K562 (cell line): ENCODE data around the gene MYOM1. TPM values are rescaled to one million over a fixed set of nuclear protein-coding genes. Genes with fewer than 3 reads are reported as not detected.

Experiments used
- CBX2 ChIP-seq: fragments of 200-600 bp; sonication (generic); IDR thresholded peaks from one replicate; pipeline ENCODE4 v1.6.1; 2012; ENCODE audit warnings: mild to moderate bottlenecking, low read length, inconsistent platforms; ENCODE audit not compliant: insufficient read depth, poor library complexity, severe bottlenecking
- ETV5 ChIP-seq: sonication (generic); formaldehyde crosslinking; IDR thresholded peaks from 2 replicates; pipeline ENCODE4 v1.4.0; 2020; ENCODE audit warnings: low read depth, mild to moderate bottlenecking, missing genetic modification reagents
- EZH2 ChIP-seq: IDR thresholded peaks from 2 replicates; pipeline ENCODE4 v1.6.1; 2012; ENCODE audit warnings: low read depth, mild to moderate bottlenecking, inconsistent platforms, low read length, borderline replicate concordance
- FOXJ2 ChIP-seq: fragments of 200-800 bp; sonication (Bioruptor generic); IDR thresholded peaks from 2 replicates; pipeline ENCODE4 v1.6.1; 2016; ENCODE audit warnings: missing genetic modification characterization, missing compliant biosample characterization
- SIRT6 ChIP-seq: IDR thresholded peaks from one replicate; pipeline ENCODE4 v1.6.1; 2012; ENCODE audit warnings: low read depth, mild to moderate bottlenecking, control low read depth, inconsistent platforms, low read length, moderate library complexity
- SMARCA5 ChIP-seq: fragments of 450-650 bp; IDR thresholded peaks from 2 replicates; pipeline ENCODE4 v1.6.1; 2016
- SREBF2 ChIP-seq: sonication (generic); formaldehyde crosslinking; IDR thresholded peaks from 2 replicates; pipeline ENCODE4 v1.4.0; 2020; ENCODE audit warnings: mild to moderate bottlenecking, missing genetic modification reagents
- SRSF3 ChIP-seq: fragments of 200-400 bp; formaldehyde crosslinking; IDR thresholded peaks from 2 replicates; pipeline ENCODE4 v1.6.1; 2016; ENCODE audit warnings: mild to moderate bottlenecking, low read length, moderate library complexity; ENCODE audit not compliant: insufficient read depth
- STAT5B ChIP-seq: fragments of 250-450 bp; sonication (Bioruptor Pico); IDR thresholded peaks from 2 replicates; pipeline ENCODE4 v1.8.0; 2021; ENCODE audit warnings: mild to moderate bottlenecking, inconsistent platforms
- TCF3 ChIP-seq: sonication (generic); formaldehyde crosslinking; IDR thresholded peaks from 2 replicates; pipeline ENCODE4 v1.4.0; 2020; ENCODE audit warnings: mild to moderate bottlenecking, missing genetic modification reagents
- THRA ChIP-seq: fragments of 450-650 bp; IDR thresholded peaks from 2 replicates; pipeline ENCODE4 v1.6.1; 2017; ENCODE audit warnings: mild to moderate bottlenecking, moderate library complexity
- ZC3H11A ChIP-seq: IDR thresholded peaks from 2 replicates; pipeline ENCODE4 v1.6.1; 2012; ENCODE audit warnings: low read depth, low read length, improper control_type of control experiment
- ZNF12 ChIP-seq: sonication (generic); formaldehyde crosslinking; IDR thresholded peaks from 2 replicates; pipeline ENCODE4 v1.4.0; 2020; ENCODE audit warnings: mild to moderate bottlenecking, missing genetic modification reagents
- ZNF263 ChIP-seq: sonication (generic); formaldehyde crosslinking; IDR thresholded peaks from 2 replicates; pipeline ENCODE4 v1.8.0; 2022; ENCODE audit warnings: mild to moderate bottlenecking, missing genetic modification reagents, borderline replicate concordance
- ZNF41 ChIP-seq: fragments of 250-450 bp; sonication (Bioruptor Pico); conservative IDR thresholded peaks from 2 replicates; pipeline ENCODE4 v1.4.0; 2020; ENCODE audit warnings: mild to moderate bottlenecking
- ZNF583 ChIP-seq: fragments of 250-450 bp; sonication (Bioruptor Pico); IDR thresholded peaks from 2 replicates; pipeline ENCODE4 v1.4.0; 2020
- ZNF707 ChIP-seq: fragments of 250-450 bp; sonication (Bioruptor Pico); conservative IDR thresholded peaks from 2 replicates; pipeline ENCODE4 v1.8.0; 2022; ENCODE audit warnings: inconsistent platforms, mild to moderate bottlenecking, moderate library complexity
- polyA plus RNA-seq, 8 experiments: library from polyadenylated mRNA; depleted of rRNA in 4 of 8; stranded (reverse) in 5 of 8; unstranded in 3 of 8; fragments of >200 nt; fragmentation: Nextera tagmentation in 2 of 8; fragmentation: Illumina TruSeq in 1 of 8; extraction: Ambion mirVana in 2 of 8; extraction: Trizol in 1 of 8; gene quantifications; 2 replicates each; pipeline versions ENCODE4 v1.2.1 to v1.2.3, GENCODE V29; 2011 to 2014; ENCODE audit warnings: inconsistent platforms in 1 of 8, missing spikeins in 1 of 8
- total RNA-seq, 7 experiments: library from RNA; depleted of rRNA in 6 of 7; stranded (reverse); fragments of >200 nt in 6 of 7; fragmentation: Illumina TruSeq in 2 of 7; extraction: Trizol in 2 of 7; gene quantifications; 2 replicates each; pipeline versions ENCODE4 v1.2.1 to v1.2.3, GENCODE V29; 2011 to 2021; ENCODE audit warnings: low replicate concordance in 1 of 7
- TF ChIP-seq, protein P1 (sequence below): sonication (generic); formaldehyde crosslinking; IDR thresholded peaks from 2 replicates; pipeline ENCODE4 v1.8.0; 2023; ENCODE audit warnings: mild to moderate bottlenecking, missing genetic modification reagents
- TF ChIP-seq, protein P2 (sequence below): fragments of 250-450 bp; sonication (Bioruptor Pico); IDR thresholded peaks from 2 replicates; pipeline ENCODE4 v1.8.0; 2021; ENCODE audit warnings: mild to moderate bottlenecking, moderate library complexity

MYOM1 gene
- total and polyA plus RNA-seq, 9 of the 15 experiments (the other 6 are each of a cell fraction or from before 2014, with no cell fraction given): 0.01 to 0.62 (median 0.25) TPM

DNA sequence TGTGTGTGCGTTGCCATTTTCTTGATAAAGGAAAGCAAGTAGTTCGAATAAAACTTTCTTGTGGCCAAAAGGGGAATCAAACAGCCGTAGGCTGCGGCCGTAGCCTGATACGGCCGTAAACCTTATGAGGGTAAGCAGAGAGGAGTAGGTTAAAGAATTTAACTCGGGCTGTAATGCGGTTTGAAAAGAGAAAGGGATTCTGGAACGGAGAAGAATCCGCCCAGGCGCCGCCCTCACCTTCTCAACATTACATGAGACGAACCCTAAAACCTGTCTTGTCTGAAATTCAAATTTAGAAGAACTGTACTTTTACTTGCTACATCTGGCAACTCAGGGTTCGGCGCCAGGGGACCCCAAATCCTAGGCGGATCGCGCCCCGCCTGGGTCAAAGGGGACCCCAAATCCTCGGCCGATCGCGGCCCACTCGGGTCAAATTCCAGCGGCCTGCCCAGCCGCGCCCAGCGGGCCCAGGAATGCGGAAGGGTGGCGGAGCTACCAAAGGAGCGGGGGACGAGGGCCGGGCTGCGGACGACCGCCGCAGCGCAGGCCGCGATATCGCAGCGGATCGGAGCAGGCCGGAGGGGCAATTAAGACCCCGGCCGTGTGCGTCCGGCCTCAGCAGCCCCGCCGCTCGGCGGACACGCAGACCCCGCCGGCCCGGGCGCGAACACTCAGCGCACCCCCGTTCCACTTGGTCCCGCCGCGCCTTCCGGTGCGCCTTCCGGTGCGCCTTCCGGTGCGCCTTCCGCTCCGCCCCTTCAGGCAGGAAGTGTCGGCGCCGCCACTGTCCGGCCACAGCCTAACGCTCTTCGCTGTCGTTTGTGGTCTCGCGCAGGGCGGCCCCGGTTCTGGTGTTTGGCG lies 41.8 kb upstream of the MYOM1 start, which contains the start of gene MYL12B (continued):
- TF ChIP-seq, protein P1, sequence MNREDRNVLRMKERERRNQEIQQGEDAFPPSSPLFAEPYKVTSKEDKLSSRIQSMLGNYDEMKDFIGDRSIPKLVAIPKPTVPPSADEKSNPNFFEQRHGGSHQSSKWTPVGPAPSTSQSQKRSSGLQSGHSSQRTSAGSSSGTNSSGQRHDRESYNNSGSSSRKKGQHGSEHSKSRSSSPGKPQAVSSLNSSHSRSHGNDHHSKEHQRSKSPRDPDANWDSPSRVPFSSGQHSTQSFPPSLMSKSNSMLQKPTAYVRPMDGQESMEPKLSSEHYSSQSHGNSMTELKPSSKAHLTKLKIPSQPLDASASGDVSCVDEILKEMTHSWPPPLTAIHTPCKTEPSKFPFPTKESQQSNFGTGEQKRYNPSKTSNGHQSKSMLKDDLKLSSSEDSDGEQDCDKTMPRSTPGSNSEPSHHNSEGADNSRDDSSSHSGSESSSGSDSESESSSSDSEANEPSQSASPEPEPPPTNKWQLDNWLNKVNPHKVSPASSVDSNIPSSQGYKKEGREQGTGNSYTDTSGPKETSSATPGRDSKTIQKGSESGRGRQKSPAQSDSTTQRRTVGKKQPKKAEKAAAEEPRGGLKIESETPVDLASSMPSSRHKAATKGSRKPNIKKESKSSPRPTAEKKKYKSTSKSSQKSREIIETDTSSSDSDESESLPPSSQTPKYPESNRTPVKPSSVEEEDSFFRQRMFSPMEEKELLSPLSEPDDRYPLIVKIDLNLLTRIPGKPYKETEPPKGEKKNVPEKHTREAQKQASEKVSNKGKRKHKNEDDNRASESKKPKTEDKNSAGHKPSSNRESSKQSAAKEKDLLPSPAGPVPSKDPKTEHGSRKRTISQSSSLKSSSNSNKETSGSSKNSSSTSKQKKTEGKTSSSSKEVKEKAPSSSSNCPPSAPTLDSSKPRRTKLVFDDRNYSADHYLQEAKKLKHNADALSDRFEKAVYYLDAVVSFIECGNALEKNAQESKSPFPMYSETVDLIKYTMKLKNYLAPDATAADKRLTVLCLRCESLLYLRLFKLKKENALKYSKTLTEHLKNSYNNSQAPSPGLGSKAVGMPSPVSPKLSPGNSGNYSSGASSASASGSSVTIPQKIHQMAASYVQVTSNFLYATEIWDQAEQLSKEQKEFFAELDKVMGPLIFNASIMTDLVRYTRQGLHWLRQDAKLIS (CRISPR knock-in tag): peak; percentile 59
- TF ChIP-seq ZC3H11A: no peak
- TF ChIP-seq TCF3 (CRISPR knock-in tag): peak; percentile 46; the same call in 1 of the 2 replicates
- TF ChIP-seq, protein P2, sequence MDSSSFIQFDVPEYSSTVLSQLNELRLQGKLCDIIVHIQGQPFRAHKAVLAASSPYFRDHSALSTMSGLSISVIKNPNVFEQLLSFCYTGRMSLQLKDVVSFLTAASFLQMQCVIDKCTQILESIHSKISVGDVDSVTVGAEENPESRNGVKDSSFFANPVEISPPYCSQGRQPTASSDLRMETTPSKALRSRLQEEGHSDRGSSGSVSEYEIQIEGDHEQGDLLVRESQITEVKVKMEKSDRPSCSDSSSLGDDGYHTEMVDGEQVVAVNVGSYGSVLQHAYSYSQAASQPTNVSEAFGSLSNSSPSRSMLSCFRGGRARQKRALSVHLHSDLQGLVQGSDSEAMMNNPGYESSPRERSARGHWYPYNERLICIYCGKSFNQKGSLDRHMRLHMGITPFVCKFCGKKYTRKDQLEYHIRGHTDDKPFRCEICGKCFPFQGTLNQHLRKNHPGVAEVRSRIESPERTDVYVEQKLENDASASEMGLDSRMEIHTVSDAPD (CRISPR knock-in tag): no peak
- peak; percentile 100 for TF ChIP-seq ETV5
- TF ChIP-seq STAT5B (CRISPR knock-in tag): no peak
- TF ChIP-seq FOXJ2 (tag): peak; percentile 72
- TF ChIP-seq THRA: no peak
- peak; percentile 18; the same call in 1 of the 2 replicates for TF ChIP-seq ZNF583
- no peak for TF ChIP-seq SREBF2 (CRISPR knock-in tag)
- no peak for TF ChIP-seq SMARCA5
- no peak; the same call in 1 of the 2 replicates for TF ChIP-seq ZNF263 (CRISPR knock-in tag)
- no peak for TF ChIP-seq SRSF3
- TF ChIP-seq SIRT6: no peak
- TF ChIP-seq ZNF41 (CRISPR knock-in tag): no peak
- TF ChIP-seq ZNF12 (CRISPR knock-in tag): peak; percentile 73; the same call in 1 of the 2 replicates
- TF ChIP-seq EZH2: no peak
- TF ChIP-seq CBX2: no peak
- TF ChIP-seq ZNF707 (CRISPR knock-in tag): no peak
